MM.1S (cell line): Measurements from ENCODE around the gene TMPRSS11F.

Experiments
- DNase-seq: peaks from one replicate; pipeline ENCODE4 v3.0.0-alpha.2; 2015
- H2AFZ ChIP-seq: fragments of 300-600 bp; sonication (generic); 2 replicates; pipeline ENCODE4 v1.6.0; 2016; ENCODE audit warnings: antibody characterized with exemption, low read length
- H3F3A ChIP-seq: fragments of 300-600 bp; sonication (generic); 2 replicates; pipeline ENCODE4 v1.6.1; 2016; ENCODE audit warnings: mild to moderate bottlenecking, antibody characterized with exemption, low read length, moderate library complexity, mixed read lengths; ENCODE audit not compliant: insufficient read depth
- H3K27ac ChIP-seq: fragments of 300-600 bp; sonication (generic); 2 replicates; pipeline ENCODE4 v1.5.1; 2016; ENCODE audit warnings: mild to moderate bottlenecking, low read length
- H3K27me3 ChIP-seq: fragments of 300-600 bp; sonication (generic); replicated peaks from 2 replicates; pipeline ENCODE4 v1.6.0; 2016; ENCODE audit warnings: low read length; ENCODE audit not compliant: insufficient read depth
- H3K36me3 ChIP-seq: fragments of 300-600 bp; sonication (generic); replicated peaks from 2 replicates; pipeline ENCODE4 v1.6.1; 2016; ENCODE audit warnings: mild to moderate bottlenecking, low read length, mixed read lengths; ENCODE audit not compliant: insufficient read depth
- H3K4me1 ChIP-seq: fragments of 300-600 bp; sonication (generic); 2 replicates; pipeline ENCODE4 v1.6.1; 2016; ENCODE audit warnings: low read length, mixed read lengths
- H3K4me2 ChIP-seq: fragments of 300-600 bp; sonication (generic); 2 replicates; pipeline ENCODE4 v1.6.0; 2016; ENCODE audit warnings: low read depth, low read length
- H3K4me3 ChIP-seq: fragments of 300-600 bp; sonication (generic); 2 replicates; pipeline ENCODE4 v1.5.1; 2016; ENCODE audit warnings: low read length, mixed read lengths
- H3K79me2 ChIP-seq: fragments of 300-600 bp; sonication (generic); 2 replicates; pipeline ENCODE4 v1.6.1; 2016; ENCODE audit warnings: mixed run types, low read length, mixed read lengths
- H3K9ac ChIP-seq: fragments of 300-600 bp; sonication (generic); 2 replicates; pipeline ENCODE4 v1.6.1; 2016; ENCODE audit warnings: low read length, mixed read lengths
- H3K9me2 ChIP-seq: fragments of 300-600 bp; sonication (generic); replicated peaks from 2 replicates; pipeline ENCODE4 v1.6.1; 2016; ENCODE audit warnings: mild to moderate bottlenecking, low read length, mixed read lengths; ENCODE audit not compliant: insufficient read depth
- H3K9me3 ChIP-seq: fragments of 300-600 bp; sonication (generic); replicated peaks from 2 replicates; pipeline ENCODE4 v1.6.1; 2016; ENCODE audit warnings: mild to moderate bottlenecking, low read length, mixed read lengths; ENCODE audit not compliant: insufficient read depth
- H4K20me1 ChIP-seq: fragments of 300-600 bp; sonication (generic); 2 replicates; pipeline ENCODE4 v1.6.1; 2016; ENCODE audit warnings: mild to moderate bottlenecking, low read length, moderate library complexity, mixed read lengths; ENCODE audit not compliant: insufficient read depth
- CTCF ChIP-seq: fragments of 300-600 bp; sonication (generic); IDR thresholded peaks from 2 replicates; pipeline ENCODE4 v1.5.1; 2016; ENCODE audit warnings: antibody characterized with exemption, low read length, mixed read lengths
- EZH2 ChIP-seq: fragments of 300-600 bp; sonication (generic); optimal IDR thresholded peaks from 2 replicates; pipeline ENCODE3; 2017; ENCODE audit warnings: low read depth, mild to moderate bottlenecking, antibody characterized with exemption, low read length, mixed read lengths
- EZH2phosphoT487 ChIP-seq: fragments of 300-600 bp; sonication (generic); IDR thresholded peaks from 2 replicates; pipeline ENCODE4 v1.6.1; 2018; ENCODE audit warnings: antibody characterized with exemption, low read length

TMPRSS11F gene

GRCh38 chr4:68129793-68130192 lies at the start of gene TMPRSS11F:
Gene TMPRSS11F, minus strand, starts transcription at chr4:68129869. Its CDS starts 49 bp downstream, at chr4:68129820.
- Histone ChIP-seq H3K4me1 (no peaks in the 10 kb centered on the region), H3K9me3 (no peaks in the 10 kb centered on the region), H3K4me3 (no peak within 1 kb of the TSS), H3K27ac (no peak within 1 kb of the TSS), H4K20me1 (no peaks in the 10 kb centered on the region), H3K27me3 (no peaks in the 10 kb centered on the region), H2AFZ (no peak within 1 kb of the TSS), H3F3A (no peaks in the 10 kb centered on the region), H3K9me2 (no peaks in the 10 kb centered on the region), H3K4me2 (no peak within 1 kb of the TSS), H3K9ac (no peak within 1 kb of the TSS), H3K79me2 (no peaks in the 10 kb centered on the region), H3K36me3 (no peaks in the 10 kb centered on the region)
- no peak for DNase-seq
- TF ChIP-seq EZH2 (no peak), EZH2phosphoT487 (no peak), CTCF (no peak)

GRCh38 chr4:68176904-68177303 lies 47.2 kb upstream of the TMPRSS11F start:
- Histone ChIP-seq H4K20me1 (no peaks in the 10 kb centered on the region), H3K79me2 (no peaks in the 10 kb centered on the region), H3K9me2 (no peaks in the 10 kb centered on the region), H3K4me2 (no peak overlapping the region), H3K9me3 (no peaks in the 10 kb centered on the region), H3K27me3 (no peaks in the 10 kb centered on the region), H3K9ac (no peak overlapping the region), H3K36me3 (no peaks in the 10 kb centered on the region), H3K4me3 (no peak overlapping the region), H3K4me1 (no peaks in the 10 kb centered on the region), H2AFZ (no peak overlapping the region), H3F3A (no peaks in the 10 kb centered on the region), H3K27ac (no peak overlapping the region)
- no peak for DNase-seq
- no peak for TF ChIP-seq CTCF
- no peak for TF ChIP-seq EZH2
- no peak for TF ChIP-seq EZH2phosphoT487

DNA sequence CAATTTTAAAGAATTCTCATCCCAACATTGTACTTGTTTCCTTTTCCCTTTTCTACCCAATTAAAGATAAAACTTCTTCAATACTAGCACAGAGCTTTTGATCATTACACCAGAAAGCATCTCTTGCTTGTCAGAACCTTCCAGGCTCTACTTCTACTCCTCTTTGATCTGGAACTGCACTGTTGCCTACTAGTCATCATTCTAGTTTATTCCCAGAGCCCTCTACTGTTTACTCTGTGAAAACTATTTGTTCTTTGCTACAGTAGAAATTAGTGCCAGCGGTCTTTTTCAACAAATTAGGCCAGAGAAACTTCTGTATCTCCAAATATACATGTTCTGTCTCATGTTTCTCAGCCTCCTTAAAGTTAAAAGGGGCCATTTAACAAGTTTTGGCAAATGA lies 46.8 kb upstream of the TMPRSS11F start:
- Histone ChIP-seq H3F3A (no peaks in the 10 kb centered on the region), H3K9me2 (no peaks in the 10 kb centered on the region), H3K4me3 (no peak overlapping the region), H3K36me3 (no peaks in the 10 kb centered on the region), H3K4me1 (no peaks in the 10 kb centered on the region), H3K27ac (no peak overlapping the region), H3K27me3 (no peaks in the 10 kb centered on the region), H2AFZ (no peak overlapping the region), H3K79me2 (no peaks in the 10 kb centered on the region), H4K20me1 (no peaks in the 10 kb centered on the region), H3K9ac (no peak overlapping the region), H3K4me2 (no peak overlapping the region), H3K9me3 (no peaks in the 10 kb centered on the region)
- TF ChIP-seq CTCF: no peak
- TF ChIP-seq EZH2phosphoT487: no peak
- TF ChIP-seq EZH2: no peak
- DNase-seq: no peak
